A673 (cell line): Measurements from ENCODE around the gene ATG4D.

Source experiments
- EZH2 ChIP-seq: fragments of 200-600 bp; sonication (generic); IDR thresholded peaks from 2 replicates; pipeline ENCODE4 v1.6.1; 2017; ENCODE audit warnings: borderline replicate concordance, low read depth, mild to moderate bottlenecking, mixed read lengths, antibody characterized with exemption, low read length; ENCODE audit not compliant: poor library complexity, severe bottlenecking
- TF ChIP-seq, protein P1 (sequence below): fragments of 300-800, 200-600 bp; sonication (generic); conservative IDR thresholded peaks from 2 replicates; pipeline ENCODE4 v1.5.1; 2017; ENCODE audit warnings: low read depth, mild to moderate bottlenecking, antibody characterized with exemption, low read length, moderate library complexity, mixed read lengths

- TF ChIP-seq, protein P1, sequence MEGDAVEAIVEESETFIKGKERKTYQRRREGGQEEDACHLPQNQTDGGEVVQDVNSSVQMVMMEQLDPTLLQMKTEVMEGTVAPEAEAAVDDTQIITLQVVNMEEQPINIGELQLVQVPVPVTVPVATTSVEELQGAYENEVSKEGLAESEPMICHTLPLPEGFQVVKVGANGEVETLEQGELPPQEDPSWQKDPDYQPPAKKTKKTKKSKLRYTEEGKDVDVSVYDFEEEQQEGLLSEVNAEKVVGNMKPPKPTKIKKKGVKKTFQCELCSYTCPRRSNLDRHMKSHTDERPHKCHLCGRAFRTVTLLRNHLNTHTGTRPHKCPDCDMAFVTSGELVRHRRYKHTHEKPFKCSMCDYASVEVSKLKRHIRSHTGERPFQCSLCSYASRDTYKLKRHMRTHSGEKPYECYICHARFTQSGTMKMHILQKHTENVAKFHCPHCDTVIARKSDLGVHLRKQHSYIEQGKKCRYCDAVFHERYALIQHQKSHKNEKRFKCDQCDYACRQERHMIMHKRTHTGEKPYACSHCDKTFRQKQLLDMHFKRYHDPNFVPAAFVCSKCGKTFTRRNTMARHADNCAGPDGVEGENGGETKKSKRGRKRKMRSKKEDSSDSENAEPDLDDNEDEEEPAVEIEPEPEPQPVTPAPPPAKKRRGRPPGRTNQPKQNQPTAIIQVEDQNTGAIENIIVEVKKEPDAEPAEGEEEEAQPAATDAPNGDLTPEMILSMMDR = peak; percentile 35; the same call in 1 of the 2 replicates
- TF ChIP-seq EZH2 = no peak
Measured at GRCh38 chr19:10514211-10515145, 29.2 kb upstream of the ATG4D start.
